GM21723 (cell line): ENCODE results near the gene TMEM123.

Experiments used
- ATAC-seq: cut with Tn5 transposase; IDR thresholded peaks from one replicate; pipeline ENCODE4 v1.9.1; 2021; ENCODE audit warnings: mild to moderate bottlenecking, moderate library complexity; ENCODE audit not compliant: unreplicated experiment

TMEM123 gene

DNA sequence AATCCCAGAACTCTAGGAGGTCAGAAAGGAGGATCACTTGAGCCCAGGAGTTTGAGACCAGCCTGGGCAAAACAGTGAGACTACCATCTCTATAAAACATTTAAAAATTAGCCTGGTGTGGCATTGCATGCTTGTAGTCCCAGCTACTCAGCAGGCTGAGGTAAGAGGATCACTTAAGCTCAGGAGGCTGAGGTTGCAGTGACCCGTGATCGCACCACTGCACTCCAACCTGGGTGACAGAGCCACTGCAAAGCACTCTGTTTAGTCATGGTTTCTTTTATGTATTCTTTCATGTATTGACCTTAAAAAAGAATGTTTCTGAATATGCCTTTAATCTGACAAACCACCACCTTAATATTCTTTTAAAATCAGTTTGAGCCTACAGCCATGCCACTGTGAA is 53.4 kb downstream of the TMEM123 start:
- no peak for ATAC-seq

DNA sequence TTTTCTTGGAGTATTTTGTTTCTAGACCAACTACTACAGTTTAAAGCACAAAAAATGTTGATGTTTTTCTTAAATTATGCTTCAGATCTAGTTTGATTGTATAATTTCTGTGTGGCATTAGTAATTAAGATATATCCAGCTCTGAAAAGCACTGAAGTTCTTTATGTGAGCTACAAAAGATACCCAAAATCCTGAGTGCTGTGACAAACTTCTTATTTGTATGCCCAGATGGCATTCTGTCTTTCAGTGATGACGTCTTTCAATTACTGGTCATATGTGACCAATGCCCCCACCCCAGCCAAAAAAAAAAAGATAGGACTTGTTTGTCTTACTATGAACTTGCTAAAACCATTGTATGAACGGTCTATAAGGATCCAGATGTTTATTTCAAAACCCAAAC is 54.3 kb downstream of the TMEM123 start:
- no peak for ATAC-seq

DNA sequence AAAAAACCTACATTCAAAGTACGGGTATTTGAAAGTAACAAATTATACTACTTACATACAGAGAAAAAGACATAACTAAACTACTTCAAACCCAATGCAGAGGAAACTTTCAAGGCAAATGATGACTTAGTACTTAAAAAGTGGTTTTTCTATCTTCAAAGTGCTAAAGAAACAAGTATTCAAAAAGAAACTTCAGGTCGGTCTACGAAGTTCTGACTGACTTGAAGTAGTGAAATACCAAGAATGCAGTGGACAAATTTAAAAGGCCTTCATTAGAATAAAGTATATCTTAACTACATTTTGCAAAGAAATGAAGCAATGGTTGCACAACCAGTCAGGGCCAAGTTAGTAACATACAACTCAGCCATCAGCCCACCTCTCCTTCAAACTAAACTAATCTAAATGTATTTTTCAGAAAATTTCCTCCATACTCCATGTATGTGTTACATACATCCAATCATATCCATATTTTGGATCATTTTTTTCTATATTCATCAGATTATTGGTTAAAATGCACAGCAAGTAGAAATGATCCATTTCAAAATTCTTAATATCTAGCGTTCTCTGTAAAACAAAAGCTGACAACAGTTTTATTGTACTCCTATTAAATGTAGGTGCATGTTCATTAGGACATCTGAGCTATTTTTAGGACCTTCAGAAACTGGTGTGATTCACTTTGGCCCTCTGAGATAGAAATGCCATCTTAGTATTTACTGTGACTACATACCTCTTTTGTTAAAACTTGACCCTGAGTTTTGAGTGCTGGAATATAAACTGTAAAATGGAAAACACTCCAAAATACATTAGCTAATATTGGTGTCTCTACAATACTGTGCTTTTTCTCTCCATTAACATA is 55.6 kb downstream of the TMEM123 start:
- no peak for ATAC-seq

DNA sequence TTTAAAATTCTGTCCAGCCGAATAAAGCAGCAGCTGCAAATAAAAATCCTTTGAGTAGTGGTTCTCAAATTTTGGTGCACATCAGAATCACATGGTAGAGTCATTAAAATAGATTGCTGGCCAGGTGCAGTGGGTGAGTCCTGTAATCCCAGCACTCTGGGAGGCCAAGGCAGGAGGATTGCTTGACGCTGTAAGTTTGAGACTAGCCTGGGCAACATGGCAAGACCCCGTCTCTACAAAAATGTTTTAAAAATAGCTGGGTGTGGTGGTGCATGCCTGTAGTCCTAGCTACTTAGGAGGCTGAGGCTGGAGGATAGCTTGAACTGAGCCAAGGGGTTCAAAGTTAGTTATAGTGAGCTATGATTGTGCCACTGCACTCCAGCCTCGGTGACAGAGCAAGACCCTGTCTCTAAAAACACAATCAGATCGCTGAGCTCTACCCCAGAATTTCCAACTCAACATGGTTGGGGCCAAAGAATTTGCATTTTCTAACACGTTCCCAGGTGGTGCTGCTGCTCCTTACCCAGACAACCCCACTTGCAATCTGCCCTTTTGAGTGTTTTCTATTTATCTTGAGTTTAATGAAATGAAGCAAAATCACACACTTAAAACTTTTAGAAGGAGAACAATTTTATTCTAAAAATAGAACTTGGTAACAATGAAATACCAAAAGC is 56.7 kb downstream of the TMEM123 start:
- no peak for ATAC-seq

DNA sequence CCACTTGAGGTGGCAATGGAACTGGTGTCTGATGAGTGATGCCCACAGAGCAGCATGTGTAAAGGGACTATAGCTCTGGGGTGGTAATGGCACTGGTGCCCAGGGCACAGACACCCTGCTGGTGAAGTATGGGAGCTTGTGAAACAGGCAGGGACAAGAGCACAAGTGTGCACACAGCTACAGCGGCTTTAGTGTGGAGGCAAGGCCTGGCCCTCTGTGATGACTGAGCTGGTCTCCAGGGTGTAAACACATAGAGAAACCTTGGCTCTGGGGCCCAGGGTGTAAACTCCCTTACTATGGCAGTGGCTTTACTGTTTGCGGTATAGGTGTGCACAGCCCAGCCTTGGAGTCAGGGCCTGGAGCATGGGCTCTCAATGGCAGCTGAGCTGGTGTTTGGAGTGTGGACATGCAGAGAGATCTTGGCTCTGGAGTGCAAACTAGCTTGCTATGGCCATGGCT is 59.3 kb downstream of the TMEM123 start:
- ATAC-seq = no peak

DNA sequence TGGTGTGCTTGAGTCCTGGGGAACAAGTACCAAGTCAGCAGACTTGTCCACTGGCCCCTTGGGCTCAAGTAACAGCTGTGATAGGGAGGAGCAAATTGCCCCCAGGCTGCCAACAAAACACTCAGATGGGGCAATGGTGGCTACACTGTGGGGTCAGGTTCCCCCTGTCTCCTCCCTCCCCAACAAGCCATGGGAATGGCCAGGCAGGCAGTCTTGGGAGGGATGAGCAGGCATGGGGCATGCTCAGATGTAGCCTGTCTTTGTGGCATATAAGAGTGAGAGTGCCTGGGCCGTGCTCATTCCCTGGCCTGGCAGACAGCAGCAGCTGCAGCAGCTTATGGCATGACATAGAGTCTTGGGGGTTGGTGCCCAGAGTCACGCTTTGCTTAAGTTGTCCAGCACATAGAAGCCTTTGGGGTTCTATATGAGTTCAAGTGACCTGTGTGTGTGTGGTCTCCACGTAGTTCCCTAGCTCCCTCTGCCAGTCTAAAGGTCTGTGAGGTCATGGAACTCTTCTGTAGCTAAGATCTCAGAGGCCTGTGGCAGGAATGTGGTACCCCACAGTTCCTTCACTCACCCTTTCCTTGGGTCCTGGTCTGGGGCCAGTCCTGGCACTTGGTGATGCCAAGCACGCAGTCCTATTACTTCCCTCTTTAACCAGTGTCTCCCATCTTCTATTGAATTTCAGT is 60.9 kb downstream of the TMEM123 start:
- ATAC-seq = no peak

DNA sequence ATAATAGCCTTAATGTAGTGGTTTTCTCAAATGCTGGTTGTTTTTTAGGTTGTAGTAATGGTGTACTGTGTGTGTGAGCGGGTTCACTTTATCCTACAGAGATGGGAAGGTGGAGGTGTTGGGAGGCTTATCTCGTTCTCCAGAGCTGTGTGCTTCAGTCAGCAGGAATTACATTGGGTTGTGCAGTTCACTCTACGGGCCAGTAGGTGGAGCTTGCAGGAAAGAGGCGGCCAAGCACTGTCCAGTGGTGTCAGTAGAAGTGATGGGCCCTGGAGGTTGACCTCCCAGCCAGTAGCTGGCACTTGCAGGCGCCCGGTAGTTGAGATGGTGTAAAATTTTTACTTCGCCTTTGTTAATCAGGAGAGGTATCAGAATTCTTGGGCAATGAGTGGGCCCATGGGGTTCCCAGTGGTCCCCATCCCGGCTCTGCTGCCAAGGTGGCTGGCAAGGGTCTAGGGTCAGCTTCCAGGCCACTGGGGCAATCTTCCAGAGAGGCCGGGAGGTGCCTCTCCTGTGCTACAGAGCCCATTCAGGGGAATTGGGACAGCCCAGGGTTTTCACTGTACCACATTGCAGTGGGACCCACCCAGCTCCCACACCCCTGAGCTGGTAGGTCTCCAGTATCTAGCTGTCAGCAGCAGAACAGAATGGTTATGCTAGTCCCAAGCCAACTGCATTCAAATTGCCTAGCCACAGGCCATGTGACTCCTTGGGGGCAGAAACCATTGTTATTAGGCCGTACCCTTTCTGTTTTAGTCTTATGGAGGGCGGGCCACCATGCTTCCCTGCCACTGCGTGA is 61.7 kb downstream of the TMEM123 start:
- ATAC-seq = peak; percentile 85

DNA sequence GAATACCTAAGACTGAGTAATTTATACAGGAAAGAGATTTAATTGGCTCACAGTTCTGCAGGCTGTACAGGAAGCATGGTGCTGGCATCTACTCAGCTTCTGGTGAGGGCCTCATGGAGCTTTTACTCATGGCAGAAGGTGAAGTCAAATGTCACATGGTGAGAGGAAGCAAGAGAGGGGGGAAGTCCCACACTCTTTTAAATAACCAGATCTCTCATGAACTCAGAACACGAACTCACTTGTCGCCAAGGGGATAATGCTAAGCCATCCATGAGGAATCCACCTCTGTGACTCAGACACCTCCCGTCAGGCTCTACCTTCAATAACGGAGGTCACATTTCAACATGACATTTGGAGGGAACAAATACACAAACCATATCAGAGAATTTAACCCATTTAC is 63.3 kb downstream of the TMEM123 start:
- ATAC-seq = no peak

DNA sequence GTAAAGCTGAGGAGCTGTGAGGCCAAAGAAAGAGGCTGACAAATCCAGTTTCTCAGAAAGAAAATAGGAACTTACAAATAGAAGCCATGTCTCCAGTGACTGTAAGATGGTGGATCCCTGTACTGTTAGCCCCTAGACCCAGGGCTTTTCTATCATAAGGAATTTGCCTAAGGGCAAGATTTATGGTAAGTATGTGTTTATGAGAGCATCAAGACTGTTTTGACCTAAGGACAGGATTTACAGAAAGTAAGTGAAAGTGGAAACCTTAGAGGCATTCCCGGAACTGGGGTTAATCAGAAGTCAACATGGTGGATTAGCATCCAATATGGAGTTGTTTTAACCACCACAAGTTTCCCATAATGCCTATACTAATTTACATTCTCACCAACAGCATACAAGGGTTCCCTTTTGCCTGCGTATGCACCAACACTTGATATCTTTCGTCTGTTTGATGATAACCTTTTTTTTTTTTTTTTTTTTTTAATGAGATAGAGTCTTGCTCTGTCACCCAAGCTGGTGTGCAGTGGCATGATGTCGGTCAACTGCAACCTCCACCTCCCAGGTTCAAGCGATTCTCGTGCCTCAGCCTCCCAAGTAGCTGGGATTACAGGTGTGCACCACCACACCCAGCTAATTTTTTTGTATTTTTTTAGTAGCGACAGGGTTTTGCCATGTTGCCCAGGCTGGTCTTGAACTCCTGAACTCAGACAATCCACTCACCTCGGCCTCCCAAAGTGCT is 65.4 kb downstream of the TMEM123 start:
- no peak for ATAC-seq

DNA sequence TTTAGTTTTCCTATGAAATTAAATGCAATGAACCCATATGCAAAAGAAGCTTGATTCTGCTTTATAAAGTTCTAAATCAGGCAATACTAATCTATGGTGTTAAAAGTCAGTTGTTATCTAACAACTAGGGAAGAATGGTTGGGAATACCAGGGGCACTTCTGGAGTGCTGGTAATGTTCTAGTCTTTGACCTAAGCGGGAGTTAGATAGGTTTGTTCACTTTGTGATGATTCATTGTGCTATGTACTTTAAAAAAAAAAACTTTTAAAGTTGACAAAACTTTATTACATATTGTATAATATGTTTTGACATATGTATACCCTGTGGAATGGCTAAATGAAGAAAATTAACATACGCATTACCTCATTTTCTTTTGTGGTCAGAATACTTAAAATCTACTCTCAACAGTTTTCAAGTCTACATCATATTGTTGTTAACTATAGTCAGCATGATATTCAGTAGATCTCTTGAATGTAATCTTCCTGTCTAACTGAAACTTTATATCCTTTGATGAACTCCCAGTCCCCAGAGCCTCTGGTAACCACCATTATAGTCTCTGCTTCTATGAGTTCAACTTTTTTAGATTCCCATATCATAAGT is 66.3 kb downstream of the TMEM123 start:
- no peak for ATAC-seq

DNA sequence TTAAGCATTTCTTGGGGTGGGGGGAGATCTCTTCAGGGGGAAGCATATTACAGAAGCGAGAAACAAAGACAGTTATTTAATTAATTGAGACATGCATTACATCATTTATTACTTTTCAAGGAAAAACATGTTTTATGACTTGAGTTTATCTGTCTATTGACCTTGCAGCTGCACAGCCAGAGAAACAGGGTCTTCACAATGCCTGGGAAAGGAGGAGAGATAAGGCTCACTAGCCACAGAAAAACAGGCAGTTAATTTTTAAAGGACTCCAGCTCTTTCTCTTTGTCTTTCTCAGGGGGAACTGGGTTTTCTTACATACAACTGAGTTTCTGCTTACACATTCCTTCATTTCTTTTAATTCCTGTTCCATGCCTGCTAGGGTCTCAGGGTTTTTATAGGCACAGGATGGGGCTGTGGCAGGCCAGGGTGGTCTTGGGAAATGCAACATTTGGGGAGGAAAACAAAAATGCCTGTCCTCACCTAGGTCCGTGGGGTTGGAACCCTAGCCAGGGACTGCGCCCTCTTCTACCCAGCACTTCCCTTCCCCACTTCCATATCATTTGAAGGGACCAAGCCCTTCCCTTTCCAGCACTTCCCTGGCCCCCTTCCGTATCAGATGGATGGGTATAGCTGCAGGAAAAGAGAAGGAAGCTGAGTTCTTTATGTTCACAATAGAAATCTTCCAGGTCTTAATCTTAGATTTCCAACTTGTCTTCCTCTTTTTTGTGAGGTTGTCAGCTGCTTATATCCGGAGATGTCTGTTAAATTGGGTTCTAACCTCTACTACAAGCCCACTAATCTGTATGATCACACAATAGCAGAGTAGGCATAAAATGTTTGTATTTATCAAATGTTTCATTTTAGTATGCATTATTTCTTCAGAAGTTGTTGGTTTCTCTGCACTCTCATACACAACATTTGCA is 67.2 kb downstream of the TMEM123 start:
- no peak for ATAC-seq

DNA sequence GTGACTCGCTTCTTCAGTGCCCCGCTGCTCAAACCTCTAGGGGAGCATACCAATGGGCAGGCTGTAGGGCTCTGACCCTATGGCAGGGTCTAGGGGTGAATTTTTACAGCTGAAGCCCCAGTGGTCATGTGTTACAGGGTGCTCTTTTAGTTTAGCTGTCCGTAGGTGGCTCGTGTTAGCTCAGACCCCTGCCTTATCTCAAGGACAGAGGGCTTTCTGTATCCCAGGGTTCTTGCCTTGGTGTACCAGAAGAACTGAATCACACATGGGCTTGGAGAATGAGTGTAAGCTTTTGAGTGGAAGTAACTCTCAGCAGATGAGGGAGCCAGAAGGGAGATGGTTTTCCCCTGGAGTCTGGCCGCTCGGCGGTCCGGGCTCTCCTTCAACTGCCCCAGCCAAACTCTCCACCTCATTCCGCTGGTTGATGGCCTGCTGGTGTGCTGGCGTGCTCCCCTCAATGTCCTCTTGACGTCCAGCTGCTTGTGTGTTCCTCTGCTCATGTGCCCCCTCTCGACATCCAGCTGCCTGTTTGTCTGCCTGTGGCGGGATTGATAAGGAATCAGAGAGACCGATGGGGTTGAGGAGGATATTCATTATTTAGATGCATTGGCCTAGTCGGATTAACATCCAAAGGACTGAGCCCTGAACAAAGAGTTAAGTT is 68.0 kb downstream of the TMEM123 start:
- no peak for ATAC-seq

DNA sequence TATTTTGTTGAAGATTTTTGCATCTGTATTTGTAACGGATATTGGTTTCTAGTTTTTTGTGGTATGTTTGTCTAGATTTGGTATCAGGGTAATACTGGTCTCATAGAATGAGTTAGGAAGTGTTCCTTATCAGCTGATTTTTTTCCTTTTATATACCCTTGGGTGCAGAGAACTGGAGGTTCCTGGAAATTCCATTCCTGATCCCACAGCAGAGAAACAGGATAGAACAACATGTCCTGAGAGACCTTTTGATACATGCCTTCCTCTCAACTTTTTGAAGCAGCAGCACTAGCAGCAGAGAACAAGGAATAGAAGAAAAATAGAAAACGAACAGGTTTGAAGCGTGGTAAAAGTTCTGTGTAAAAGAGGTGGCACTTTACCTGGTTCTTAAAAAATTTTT is 68.7 kb downstream of the TMEM123 start:
- no peak for ATAC-seq

DNA sequence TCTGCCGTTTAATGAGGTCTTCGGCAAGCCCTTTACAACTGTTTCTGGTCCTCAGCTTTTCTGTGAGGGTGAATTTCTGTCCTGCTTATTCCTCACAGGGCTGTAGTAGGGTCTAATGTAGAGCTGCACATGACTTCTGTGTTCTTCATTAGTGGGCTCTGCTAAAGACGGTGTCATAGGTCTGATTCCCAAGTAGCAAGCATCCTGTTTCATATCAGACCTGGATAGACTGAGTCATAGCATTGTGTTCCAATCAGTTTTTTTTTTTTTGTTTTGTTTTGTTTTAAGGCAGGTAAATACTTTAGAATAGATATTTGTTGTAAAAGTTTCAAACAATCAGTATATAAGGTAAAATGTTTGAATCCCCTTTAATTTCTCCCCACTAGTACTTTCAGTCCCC is 70.2 kb downstream of the TMEM123 start:
- no peak for ATAC-seq

DNA sequence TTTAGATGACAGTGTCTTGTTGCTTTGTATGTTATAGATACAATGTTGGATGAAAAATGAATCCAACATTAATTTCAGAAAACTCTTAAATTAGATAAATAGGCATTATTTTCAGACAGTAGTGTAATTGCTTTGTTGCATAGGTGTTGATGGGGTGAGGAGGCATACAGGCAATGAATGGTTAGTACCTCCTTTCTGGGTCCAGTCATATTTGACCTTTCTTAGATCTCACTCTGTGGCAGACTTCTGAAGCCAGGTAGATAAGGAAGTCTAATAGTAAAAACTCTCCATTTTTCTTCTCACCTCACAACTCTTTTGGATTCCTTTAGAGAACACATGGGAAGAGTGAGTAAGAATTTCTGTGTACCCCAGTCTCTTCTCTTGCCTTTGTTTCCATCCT is 73.7 kb downstream of the TMEM123 start:
- ATAC-seq = no peak

DNA sequence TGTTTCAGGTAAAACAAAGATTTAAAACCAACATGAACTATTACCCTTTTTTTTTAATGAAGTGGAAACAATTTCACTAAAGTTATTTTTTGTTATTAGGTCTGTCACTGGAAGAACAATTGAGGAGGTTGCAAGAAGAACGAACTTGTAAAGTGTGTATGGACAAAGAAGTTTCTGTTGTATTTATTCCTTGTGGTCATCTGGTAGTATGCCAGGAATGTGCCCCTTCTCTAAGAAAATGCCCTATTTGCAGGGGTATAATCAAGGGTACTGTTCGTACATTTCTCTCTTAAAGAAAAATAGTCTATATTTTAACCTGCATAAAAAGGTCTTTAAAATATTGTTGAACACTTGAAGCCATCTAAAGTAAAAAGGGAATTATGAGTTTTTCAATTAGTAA is 74.7 kb downstream of the TMEM123 start:
- no peak for ATAC-seq

DNA sequence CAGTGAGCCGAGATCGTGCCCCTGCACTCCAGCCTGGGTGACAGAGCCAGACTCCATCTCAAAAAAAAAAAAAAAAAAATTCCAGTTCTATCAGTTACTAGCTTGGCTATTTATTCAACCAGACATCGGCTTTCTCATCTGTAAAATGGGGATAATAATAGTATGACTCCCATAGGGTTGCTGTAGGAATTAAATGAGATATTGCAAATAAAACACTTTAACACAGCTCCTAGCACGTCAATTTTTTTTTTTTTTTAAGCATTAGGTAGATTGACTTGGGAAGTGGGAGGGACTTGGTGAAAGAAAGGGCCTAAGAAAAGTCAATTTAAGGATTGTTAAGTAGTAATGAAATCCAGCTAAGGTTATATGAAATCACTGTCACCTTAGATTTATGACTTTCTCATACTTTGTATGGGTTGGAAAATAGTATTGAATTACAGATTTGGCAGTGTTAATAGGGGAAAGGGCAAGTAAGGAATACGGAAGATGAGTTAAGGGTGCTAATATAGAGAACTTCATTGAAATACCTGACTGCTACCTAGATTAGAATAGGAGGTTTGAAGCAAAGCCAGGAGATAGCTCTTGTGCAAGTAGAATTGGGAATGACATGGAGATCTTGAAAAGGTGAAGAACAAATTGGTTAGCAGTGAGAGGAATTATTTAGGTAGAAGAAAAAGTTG is 76.7 kb downstream of the TMEM123 start:
- no peak for ATAC-seq
